Measurements from ENCODE around the gene CTCF.

Gene CTCF

DNA sequence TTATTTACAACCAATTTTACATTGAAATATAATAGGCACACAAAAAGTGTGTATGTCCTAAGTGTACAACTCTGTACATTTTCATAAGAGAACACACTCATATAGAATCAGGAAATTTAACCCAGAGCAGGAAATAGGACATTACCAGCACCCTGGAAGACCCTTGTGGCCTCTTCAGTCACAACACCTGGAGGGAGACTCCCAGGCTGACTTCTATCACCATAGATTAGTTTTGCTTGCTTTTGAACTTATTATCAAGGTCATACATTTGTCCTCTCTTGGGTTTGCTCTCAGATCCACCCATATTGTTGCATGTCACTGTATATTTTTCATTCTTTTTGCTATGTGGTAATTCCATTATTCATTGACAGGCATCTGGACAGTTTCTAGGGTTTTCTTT is 27.9 kb upstream of the CTCF start:
- DNase-seq = no peak

DNA sequence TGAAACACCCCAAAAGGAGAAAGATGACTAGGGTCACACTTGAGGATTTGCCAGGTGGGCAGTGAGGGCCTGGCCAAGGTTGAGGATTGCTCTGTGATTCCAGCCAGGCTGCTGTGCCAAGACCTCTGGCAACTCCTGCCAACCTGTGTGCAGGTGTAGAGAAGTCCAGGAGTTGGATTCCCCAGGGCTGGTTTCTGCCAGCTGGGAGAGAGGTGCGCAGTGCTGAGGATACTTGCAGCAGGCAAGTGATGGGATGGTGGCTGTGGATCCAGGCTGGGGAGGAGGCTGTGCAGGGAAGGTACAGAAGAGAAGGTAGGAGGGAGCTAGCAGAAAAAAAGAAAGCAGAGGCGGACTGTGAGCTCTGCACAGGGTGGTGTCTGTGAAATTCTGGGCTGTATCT is 27.1 kb upstream of the CTCF start:
- DNase-seq = no peak

DNA sequence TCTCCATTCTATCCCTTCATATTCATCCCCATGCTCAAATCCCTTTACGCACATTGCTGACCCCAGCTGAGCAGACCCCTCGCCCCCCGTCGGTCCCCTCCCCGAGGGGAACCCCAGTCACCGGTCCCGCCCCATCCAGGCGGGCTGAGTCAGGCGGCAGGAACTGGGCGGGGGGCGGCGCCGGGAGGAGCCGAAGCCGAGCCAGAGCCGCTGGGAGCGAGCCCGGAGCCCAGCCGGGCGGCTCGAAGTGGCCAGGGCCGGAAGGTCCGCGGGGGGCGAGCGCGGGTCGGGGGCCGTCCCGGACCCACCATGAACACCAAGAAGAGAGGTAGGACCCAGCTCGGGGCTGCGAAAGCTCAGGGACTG is 25.1 kb upstream of the CTCF start:
- DNase-seq = no peak

DNA sequence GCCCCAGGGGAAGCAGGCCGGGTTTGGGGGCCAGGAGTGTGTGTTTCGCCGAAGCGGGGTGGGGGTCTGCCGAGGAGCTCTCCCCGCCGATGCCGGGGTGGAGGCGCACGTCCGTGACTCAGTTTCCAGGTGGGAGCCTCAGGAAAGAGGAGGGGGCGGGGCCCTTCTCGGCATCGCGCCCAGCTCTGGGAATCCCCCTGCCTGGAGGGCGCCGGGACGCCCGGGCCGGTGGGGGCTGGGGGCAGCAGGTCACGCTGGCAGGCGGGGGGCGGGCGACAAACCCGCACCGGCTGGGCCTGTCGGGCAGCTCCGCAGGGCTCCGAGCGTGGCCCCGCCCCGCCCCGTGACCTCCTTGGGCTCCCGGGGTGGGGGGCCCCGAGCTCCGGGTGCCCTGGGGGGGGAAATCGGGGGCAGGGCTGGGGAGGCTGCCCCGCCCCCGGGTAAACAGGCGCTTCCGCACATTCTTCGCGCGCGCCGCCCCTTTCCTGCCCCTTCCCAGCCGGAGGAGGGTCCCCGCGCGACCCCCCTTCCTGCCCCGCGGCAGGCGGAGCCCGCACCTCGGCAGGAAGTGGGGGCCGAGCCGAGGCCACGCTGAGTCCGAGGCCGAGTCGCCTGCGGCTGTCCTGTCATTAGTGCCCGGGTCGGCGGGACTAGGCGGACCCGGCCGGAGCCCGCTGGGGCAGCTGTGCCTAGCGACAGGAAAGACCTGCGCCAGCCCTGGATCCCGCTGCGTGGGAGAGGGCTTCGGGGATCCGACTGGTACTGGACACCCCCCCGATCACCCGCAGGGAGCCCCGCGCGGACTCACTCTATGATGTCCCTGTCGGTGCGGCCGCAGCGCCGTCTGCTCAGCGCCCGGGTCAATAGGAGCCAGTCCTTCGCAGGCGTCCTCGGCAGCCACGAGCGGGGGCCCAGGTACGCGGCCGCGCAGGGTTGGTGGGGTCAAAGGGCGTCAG is 24.4 kb upstream of the CTCF start:
- DNase-seq = no peak

DNA sequence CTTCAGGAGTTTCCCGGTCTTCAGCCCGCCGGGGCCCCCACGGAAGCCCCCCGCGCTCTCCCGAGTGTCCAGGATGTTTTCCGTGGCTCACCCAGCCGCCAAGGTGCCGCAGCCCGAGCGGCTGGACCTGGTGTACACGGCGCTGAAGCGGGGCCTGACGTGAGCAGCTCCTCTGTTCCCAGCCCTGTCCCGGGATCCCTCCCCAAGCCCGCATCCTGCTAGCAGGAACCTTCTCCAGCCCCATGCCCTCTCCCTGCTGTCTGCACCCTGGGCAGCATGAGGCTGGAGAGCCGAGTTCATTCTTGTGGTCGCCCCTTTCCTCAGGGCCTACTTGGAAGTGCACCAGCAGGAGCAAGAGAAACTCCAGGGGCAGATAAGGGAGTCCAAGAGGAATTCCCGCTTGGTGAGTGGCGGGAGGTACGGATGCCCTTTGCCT is 23.6 kb upstream of the CTCF start:
- DNase-seq = no peak

DNA sequence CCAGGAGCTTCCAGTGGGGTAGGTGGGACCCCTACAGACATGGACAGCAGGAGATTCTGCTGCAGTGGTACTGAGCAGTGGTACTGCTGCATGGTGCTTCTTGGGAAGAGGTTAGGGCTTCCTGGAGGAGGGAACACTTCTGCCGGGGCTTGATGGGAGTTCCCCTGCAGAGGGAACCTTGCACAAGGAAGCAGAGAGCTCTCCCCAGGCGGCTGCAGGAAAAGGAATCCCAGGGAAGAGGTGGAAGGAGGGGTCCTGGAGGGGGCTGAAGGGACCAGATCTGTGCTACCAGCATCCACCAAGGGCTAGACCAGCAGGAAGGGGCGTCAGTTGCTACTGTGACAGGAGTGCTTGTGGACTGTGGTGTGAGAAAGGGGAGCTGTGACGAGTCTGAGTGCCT is 23.1 kb upstream of the CTCF start:
- DNase-seq = no peak

DNA sequence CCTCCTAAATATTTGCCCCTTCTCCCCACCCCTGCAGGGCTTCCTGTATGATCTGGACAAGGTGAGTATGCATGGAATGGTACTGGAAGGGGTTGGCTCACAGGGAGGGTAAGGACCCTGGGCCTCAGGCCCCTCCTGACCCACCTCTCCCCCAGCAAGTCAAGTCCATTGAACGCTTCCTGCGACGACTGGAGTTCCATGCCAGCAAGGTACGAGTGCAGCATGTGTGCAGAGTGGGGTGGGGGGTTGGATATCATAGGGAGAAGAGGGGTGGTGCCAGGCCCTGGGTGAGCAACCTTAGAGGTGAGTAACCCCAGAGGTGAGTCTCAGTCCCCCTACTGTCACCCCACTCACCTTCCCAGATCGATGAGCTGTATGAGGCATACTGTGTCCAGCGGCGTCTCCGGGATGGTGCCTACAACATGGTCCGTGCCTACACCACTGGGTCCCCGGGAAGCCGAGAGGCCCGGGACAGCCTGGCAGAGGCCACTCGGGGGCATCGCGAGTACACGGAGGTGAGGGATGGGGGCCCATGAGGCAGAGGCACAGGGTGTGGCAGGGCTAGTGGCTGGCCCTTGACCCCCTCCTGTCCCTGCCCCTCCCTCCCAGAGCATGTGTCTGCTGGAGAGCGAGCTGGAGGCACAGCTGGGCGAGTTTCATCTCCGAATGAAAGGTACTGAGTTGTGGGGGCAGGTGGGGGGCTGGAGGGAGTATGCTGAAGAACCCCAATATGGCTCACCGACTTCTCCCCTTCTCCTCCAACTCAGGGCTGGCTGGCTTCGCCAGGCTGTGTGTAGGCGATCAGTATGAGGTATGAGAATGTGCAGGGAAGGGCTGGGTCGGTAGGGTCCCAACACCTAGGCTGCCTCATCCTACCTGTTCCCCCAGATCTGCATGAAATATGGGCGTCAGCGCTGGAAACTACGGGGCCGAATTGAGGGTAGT is 22.4 kb upstream of the CTCF start:
- no peak for DNase-seq

DNA sequence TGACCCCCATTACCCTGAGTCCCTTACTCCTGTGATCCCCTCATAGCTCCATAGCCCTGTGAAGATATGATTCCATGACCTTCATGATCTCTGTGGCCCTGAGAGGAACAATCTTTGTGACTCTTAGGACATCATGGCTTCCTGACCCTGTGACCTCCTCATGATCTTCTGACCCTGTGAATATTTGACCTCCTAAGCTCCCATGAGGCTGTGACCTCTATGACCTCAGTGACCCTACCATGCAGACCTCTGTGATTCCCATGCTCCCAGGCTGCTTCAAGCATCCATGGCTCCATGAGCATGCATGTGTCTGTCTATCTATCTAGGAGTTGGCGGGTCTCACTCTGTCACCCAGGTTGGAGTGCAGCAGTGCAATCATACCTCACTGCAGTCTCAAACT is 21.6 kb upstream of the CTCF start:
- no peak for DNase-seq

DNA sequence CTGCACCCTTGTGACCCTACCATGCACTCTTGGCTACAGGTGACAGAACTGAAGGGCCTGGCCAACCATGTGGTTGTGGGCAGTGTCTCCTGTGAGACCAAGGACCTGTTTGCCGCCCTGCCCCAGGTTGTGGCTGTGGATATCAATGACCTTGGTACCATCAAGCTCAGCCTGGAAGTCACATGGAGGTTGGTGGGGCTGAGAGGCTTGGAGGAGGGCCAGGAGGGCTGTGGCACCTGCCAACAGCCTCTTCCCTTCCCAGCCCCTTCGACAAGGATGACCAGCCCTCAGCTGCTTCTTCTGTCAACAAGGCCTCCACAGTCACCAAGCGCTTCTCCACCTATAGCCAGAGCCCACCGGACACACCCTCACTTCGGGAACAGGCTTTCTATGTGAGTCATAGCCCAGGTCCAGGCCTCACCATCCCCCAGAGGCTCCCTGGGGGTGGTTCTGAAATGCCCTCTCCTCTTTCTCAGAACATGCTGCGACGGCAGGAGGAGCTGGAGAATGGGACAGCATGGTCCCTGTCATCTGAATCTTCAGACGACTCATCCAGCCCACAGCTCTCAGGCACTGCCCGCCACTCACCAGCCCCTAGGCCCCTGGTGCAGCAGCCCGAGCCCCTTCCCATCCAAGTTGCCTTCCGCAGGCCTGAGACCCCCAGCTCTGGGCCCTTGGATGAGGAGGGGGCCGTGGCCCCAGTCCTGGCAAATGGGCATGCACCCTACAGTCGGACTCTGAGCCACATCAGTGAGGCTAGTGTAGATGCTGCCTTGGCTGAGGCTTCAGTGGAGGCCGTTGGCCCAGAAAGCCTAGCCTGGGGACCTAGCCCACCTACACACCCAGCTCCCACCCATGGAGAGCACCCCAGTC is 20.7 kb upstream of the CTCF start:
- no peak for DNase-seq

DNA sequence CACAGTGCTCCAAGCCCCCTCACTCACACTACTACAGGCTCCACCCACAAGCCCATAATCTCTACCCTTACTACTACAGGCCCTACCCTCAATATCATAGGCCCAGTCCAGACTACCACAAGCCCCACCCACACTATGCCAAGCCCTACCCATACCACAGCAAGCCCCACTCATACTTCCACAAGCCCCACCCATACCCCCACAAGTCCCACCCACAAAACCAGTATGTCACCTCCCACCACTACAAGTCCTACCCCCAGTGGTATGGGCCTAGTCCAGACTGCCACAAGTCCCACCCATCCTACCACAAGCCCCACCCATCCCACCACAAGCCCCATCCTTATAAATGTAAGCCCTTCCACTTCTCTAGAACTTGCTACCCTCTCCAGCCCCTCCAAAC is 19.9 kb upstream of the CTCF start:
- DNase-seq = no peak

DNA sequence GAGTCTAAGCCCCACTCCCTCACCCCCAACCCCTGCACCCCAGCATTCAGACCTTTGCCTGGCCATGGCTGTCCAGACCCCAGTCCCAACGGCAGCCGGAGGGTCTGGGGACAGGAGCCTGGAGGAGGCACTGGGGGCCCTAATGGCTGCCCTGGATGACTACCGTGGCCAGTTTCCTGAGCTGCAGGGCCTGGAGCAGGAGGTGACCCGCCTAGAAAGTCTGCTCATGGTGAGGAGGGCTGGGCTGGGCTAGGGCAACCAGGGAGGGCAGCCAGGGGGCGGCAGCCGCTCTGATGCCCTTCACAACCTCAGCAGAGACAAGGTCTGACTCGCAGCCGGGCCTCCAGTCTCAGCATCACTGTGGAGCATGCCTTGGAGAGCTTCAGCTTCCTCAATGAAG is 19.3 kb upstream of the CTCF start:
- DNase-seq = no peak

DNA sequence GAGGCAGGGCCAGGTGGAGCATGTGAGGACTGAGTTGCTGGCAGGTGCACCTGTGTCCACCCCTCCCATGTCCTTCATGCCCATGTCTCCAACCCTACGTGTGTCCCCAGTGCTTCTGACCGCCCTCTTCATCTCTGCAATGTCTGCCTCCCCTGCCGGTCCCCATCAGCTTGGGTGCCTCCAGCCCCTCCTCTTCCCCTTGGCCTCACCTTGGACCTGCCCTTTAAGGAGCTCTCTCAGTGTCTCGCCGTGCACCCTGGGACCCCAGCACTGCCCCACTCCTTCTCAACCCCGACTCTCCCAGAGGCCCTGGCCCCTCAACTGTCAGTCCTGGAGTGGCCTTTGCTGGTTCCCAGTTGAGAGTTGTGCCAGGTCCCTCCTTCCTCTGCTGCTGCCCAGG is 18.7 kb upstream of the CTCF start:
- DNase-seq = no peak

DNA sequence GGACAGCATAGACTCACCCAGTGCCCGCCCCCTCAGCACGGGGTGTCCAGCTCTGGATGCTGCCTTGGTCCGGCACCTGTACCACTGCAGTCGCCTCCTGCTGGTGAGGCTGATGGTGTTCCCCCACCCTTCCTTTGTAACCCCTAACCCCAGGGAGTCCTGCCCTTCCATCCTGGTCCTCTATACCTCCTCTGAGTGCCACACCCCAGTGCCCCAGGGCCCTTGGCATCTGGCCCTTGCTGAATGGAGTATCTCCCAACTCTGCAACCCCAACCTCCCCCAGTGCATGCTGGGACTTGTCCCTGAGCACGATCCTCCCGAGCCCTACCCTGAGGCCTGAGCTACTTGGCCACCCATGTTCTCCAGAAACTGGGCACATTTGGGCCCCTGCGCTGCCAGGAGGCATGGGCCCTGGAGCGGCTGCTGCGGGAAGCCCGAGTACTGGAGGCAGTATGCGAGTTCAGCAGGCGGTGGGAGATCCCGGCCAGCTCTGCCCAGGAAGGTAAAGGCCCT is 17.9 kb upstream of the CTCF start:
- no peak for DNase-seq

DNA sequence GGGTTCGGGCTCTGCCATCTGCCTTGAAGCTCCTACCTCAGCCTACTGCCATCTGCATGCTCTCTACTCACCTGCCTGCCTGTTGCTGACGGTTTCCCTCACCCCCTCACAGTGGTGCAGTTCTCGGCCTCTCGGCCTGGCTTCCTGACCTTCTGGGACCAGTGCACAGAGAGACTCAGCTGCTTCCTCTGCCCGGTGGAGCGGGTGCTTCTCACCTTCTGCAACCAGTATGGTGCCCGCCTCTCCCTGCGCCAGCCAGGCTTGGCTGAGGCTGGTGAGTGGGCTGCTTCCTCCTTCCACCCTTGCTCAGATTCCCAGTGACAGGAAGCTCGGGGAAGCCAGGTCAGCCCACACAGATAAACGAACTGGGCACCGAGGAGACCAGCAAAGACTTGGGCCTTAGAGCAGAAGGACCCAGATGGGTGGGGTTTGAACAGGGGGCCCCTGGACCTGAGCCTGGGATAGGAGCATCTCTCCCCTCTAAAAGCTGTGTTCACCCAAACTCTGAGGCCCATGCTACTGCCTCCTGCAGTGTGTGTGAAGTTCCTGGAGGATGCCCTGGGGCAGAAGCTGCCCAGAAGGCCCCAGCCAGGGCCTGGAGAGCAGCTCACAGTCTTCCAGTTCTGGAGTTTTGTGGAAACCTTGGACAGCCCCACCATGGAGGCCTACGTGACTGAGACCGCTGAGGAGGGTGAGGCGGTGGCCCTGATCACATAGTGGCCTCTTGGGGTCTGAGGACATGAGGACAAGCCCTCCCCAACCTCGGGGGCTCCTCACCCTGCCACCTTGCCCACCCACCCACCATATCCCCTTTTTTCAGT is 17.3 kb upstream of the CTCF start:
- no peak for DNase-seq

DNA sequence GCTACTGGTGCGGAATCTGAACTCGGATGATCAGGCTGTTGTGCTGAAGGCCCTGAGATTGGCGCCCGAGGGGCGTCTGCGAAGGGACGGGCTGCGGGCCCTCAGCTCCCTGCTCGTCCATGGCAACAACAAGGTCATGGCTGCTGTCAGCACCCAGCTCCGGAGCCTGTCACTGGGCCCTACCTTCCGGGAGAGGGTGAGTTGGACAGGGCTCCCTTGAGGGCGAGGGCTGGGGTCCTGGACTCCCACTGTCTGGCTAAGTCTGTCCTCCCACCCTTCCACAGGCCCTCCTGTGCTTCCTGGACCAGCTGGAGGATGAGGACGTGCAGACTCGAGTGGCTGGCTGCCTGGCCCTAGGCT is 16.7 kb upstream of the CTCF start:
- no peak for DNase-seq

DNA sequence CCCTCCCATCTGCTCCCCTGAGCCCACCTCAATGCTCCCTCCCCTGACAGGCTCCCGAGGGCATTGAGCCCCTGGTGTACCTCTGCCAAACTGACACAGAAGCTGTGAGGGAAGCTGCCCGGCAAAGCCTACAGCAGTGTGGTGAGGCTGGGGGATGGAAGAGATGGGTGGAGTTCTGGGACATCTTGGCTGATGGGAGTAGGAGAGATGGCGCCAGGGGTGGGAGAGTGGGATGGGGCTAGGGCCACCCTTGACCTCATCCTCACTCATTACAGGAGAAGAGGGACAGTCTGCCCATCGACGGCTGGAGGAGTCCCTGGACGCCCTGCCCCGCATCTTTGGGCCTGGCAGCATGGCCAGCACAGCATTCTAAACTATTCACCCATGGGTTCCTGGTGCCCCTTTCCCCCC is 16.2 kb upstream of the CTCF start:
- no peak for DNase-seq

DNA sequence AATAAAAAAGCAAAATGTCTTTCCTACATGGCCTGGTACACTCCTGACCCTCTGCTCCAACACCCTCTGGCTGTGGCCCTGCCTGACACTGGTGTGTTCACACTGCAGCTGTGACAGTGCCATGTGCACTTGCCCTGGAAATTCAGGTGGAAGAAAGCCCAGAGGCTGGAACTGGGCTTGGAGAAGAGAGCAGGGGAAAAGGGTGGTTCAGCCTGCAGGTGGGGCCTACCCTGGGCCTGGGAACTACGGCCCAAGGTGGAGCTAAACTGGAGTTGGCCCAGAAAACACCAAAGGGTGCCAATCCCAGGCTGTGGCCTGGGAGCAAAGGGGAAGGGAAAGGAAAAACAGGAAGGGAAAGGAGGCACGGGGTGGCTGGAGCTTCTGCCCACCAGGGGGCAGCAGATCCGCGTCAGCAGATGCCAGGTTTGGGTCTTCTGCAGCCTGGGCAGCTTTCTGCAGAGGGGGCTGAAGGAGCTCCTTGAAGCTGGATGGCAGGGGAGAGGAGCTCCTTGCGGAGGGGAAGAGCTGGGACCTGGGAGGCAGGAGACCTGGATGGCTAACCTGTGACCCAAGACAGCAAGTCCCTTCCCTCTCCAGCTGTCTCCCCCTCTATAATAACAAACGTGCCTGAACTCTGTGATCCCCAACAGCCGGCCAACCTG is 15.4 kb upstream of the CTCF start:
- DNase-seq = peak in 1 of 2 experiments; percentile 12

DNA sequence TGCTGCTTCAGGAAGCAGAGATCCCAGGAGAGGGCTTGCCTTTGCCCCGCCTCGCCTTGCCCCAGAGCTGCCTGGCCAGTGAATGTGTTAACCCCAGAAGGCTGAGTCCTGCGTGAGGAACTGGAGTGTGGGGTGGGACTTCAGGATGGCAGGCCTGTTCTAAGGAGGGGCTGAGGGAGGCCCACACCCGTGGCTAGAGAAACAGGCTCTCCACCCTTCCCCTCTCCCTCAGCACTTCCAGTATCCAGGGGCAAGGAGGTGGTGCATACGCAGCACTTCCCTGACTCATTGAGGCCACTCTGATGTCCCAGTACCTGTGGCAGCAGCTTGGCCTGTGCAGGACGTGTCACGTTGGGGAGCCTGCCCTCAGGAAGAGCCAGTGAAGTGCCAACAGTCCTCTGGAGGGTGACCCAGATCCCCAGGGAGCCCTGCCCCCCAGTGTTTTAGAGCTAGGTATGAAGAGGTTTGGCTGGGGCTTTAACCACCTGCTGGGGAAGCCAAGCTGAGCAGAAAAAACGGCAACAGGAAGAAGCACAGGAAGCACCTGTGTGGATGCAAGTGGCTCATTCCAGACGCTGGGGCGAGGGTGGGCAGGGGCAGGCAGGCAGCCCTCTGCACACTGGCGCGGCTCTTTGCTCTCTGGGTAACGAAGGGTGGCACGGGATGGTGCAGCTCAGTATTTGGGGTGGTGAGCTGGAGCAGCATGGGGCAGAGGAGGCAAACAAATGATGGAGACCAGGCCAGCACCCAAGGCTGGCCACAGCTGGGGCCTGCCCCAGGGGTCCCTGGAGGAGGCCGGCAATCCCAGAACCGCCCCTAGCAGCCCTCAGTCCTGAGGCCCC is 14.7 kb upstream of the CTCF start:
- no peak for DNase-seq

DNA sequence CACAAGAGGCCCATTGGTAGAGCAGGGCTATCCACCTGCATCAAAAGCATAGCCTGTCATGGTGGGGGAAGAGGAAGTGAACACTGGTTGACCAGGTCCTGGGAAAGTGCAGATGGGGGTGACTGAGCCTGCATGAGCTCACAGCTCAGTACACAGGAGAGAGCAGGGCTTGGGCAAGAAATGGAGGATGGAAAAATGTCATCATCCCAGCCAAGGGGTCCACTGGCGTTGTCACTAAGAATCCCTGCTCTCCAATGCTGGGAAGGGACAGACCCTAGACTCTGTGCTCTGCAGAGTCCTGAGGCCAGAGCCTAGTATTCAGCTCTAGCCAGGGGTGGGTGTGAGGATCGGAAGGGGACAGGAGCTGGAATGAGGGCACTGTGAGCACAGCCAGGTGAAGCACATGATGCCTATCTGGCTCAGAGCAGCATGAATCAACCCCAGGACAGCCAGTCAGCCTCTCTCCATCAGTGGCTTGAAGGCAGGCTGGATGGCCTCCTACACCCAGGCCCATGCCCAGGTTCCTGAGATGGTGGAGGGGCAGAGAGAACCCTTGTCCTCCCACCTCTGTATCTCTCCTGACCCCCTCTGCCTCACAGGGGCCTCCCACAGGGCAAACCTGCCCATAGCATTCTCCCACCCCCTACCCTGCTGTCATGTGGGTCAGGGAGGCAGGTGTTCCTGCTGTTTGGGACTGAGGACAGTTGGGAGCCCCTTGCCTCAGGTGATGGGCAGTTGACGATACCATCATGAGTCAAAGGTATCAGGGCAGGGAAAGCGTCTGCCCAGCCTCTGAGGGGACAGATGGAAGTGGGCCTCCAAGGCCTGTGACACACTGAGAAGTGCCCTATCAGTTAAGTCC is 13.8 kb upstream of the CTCF start:
- DNase-seq = no peak

Data from NCI-H187 (cell line).